Tibial nerve (tissue), 4 donors: Measurements from ENCODE around the gene AQP12A.

Experiments
- CTCF ChIP-seq, 5 experiments: fragments of 200-600 bp in 3 of 5; fragments of 450-650 bp in 2 of 5; sonication (generic) in 3 of 5; IDR thresholded peaks; one replicate each; pipeline ENCODE4 v1.5.1; 2016 to 2019; ENCODE audit warnings: antibody characterized with exemption in 5 of 5, mild to moderate bottlenecking in 3 of 5, moderate library complexity in 2 of 5
- EP300 ChIP-seq, 2 donors: sonication (generic); formaldehyde crosslinking; IDR thresholded peaks; one replicate each; pipeline ENCODE4 v1.6.1; 2017; ENCODE audit warnings: antibody characterized with exemption in 2 of 2, mild to moderate bottlenecking in 1 of 2
- POLR2A ChIP-seq, 2 donors: fragments of 450-650 bp; IDR thresholded peaks; one replicate each; pipeline ENCODE4 v1.6.1; 2017; ENCODE audit warnings: antibody characterized with exemption in 2 of 2, mild to moderate bottlenecking in 2 of 2, moderate library complexity in 2 of 2

DNA sequence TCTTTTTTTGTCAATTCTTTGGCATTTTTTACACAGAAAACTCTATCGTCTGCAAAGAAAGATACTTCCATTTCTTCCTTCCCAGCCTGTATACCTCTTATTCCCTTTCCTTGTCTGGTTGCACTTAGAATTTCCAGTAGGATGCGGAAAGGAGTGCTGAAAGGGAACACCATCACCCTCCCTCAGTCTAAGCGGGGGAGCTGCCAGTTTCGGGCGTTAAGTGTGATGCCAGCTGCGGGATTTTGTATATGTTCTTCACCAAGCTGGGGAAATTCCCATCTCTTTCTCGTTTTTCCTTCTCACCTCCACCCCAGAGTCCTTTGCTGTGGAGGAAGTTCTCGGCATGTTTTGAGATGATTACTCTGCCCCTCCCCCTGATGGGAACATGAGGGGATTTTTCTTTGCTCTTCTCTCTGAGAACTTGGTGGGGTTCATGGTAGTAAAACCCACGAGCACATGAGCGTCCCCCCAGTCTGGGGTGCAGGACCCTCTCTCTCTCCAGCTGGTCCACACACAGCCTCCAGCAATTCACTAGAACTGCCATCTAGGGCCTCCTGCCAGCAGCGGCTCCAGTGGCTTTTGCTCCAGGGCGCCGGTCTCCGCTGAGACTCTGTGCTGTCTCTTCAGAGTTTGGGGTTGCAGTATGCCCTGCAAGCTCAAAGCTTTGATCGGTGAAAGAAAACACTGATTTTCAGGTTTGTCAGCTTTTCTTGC, 15.5 kb downstream of the AQP12A start:
- TF ChIP-seq CTCF (IDR thresholded peaks at IDR 0.05) (no peak), POLR2A (IDR thresholded peaks at IDR 0.05) (no peak), EP300 (IDR thresholded peaks at IDR 0.05) (no peak)
